Hematopoietic multipotent progenitor cell (in vitro differentiated cells): Measurements from ENCODE around the gene ST6GALNAC3. TPM values are rescaled to one million over a fixed set of nuclear protein-coding genes. Genes with fewer than 3 reads are reported as not detected.
"Not testable (repeated sequence)": the region's sequence is repeated elsewhere in the genome, so short reads cannot be mapped to it uniquely, and the experiment has no call there.

Experiments
- DNase-seq, 3 donors: peaks; one replicate each; pipeline ENCODE4 v3.0.0-alpha.2; 2011 to 2015; ENCODE audit warnings: low read depth in 2 of 3, low spot score in 2 of 3
- total RNA-seq: library from RNA; depleted of rRNA; stranded (reverse); fragments of >200 nt; gene quantifications from one replicate; pipeline ENCODE4 v1.2.3, GENCODE V29; 2012

The ST6GALNAC3 gene
- total RNA-seq, 1 donor, result under 0.01 TPM

DNA sequence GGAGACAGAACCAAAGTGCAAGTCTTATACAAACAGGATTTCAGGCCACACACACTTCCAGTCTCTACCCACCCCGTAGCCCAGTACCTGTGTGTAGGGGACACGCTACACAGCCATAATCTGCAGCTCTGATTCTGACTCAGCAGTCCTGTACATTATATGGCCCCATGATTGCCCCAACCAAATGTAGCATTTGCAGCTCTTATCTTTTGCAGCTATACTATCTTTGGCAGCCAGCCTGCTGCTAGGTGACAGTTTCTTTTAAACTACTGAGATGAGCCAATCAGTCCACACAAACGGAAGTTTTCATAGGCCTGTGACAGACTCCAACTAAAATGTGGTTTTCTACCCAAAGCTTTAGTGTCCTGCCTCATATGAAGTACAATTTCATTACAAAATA lies 533.2 kb downstream of the ST6GALNAC3 start:
- DNase-seq, result peak in 2 of 3 donors; percentile 5 to 17

DNA sequence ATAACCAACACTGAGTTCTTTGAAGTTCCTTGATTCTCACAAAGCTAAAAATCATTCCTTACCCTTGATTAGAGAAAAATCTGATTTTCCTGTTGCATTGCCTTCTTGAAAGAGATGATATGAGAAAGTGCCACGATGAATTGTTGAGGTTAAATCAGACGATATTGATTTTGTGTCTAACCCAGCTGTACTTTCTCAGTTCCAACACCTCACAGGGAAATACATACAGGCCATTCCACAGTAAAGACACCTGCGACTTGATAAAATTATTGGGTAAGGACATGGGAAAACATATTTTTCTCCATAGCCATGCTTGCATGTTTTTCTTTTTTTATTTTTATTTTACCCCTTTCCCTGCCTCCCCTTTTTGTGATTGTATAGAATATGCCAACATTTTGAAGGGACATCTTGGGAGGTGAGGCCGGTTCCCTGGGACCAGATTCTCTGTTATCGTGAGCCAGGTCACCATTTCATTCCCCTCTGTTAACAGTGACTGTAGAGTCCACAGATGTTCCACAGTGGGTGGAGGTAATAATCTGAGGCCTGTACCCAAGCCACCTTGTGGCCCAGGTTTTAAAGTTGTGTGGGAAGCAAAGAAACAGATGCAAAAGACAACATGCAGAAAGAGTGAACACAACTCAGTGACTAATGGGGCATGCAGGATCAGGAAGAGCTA lies 537.4 kb downstream of the ST6GALNAC3 start:
- no peak for DNase-seq

DNA sequence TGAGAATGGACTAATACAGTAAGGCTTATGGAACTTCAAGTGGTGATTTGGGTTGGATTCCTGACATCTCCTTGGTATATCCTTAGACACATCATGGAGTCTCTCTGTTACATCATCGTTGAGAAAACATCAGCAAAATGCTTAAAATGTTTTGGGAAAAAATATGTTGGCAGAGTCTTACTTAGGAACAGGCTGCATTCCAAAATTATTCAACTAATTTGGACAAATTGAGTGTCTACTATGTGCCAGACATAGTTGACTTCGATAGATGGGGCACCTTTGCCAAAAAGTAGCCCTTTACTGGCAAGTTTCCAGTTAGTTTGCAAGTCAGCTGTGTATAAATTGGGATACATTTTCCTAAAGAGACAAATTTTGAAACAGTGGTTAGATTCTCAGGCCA lies 539.3 kb downstream of the ST6GALNAC3 start:
- DNase-seq, result no peak

DNA sequence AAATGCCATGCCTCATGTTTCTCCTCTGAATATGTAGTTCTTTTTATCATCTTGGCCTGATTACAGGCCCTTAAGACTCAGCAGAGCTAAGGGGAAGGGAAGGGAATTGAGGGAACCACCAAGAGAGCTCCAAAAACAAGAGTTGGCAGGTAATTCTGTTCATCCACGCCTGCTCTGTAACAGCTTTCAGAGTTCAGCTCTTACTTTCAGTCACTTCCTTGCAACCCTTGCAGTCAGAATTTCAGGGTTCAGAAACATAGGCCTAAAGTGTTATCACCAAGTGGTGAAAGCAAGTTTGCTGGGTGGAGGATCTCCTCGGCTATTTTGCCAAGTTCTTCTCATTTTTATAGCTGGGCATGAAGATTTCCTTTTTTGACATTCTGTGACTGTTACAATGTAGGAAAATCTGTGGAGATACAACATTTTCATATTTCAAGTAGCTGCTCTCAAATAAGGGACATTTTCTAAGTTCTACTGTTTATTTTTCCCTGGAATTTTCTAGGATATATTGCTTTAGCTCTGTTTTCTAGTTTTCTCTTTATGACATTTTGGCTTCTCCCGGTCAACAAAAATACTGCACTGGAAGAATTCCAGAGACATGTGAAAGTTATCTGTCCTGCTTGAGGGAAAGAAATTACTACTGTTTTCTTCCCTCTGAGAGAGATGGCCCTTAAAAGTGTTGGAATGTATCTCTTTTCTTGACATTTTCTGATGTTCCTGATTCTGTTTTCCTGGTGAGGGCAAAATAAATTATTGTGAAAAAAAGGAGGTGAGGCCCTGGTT lies 540.9 kb downstream of the ST6GALNAC3 start:
- no peak for DNase-seq

DNA sequence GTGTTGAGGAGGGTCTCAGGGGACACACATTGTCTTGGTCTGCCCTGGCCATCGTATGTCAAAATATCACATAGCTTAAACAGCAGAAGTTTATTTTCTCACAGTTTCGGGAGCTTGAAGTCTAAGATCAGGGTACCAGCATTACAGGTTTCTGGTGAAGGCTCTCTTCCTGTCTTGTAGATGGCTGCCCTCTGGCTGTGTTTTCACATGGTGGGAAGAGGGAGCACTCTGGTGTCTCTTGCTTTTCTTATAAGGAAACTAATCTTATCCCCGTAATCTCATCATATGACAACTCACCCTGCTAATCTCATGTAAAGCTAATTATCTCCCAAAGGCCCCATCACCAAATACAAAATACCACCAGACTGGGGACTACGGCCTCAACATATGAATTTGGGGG lies 545.8 kb downstream of the ST6GALNAC3 start:
- no peak for DNase-seq

DNA sequence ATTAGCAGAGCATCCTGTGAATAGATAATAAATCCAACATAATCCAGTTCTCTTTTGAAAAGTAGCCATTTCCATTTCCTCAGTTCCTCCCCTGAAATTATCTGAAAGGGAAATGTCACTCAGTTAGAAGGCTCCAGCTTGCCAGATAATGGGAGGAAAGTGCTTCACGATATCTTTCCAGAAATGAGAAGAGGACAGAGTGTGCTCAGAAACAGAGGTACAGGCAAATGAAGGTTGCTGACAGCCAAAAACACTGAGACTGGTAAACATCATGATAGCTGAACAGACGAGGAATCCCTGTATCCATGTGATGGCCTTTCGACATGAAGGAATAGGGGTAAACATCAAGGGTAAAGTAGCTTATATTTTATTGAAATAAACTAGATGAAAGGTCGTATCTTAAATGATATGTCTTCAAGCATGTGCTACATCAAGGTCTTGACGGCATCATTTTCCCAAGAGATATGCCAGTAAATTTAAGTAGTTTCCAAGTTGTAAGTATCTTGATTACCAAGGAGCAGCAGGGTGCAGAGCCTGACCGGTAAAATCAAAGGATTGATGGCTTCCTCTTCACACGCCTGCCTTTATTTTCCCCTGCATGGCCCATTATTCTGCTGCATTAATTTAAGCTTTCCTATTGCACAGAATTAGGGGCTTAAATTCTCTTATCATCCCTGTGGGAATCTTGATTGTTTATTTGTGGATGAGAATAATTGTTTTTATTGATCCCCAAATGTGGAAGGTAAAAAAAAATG lies 548.4 kb downstream of the ST6GALNAC3 start:
- no peak for DNase-seq

DNA sequence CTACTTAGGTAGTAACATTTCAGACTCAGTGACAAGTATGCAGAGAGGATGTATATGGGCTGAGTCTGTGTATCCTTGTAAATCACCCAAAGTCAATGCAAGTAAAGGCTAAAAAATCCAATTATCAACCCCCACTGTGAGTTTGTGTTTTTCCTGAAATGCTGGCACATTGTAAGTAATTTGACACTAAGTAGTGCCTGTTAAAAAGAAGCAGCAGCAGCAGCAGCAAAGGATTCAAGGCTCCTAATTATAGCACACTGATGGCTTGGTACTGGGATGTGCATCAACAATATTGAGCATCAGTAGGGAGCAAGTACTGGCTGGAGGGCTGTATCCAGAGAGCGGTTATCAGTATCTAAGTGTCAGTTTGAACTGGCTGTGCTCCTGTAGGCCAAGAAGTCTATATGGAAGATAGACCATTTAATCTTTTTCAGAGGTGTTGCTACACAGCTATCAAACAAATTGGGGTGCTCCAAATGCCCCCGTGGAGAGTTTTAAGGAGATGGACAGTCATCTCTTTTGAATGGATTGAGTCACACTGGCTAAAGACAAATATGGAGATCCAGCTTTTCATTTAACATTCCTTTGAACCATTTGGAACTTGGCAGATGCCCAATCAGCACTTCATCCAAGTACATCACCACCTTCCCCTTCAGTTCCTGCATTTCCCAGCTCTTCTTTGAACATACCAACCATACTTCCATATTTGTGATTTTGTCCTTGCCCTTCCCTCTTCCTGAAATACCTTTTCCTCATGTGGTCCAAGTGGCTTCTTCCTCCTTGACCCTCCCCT lies 551.5 kb downstream of the ST6GALNAC3 start:
- DNase-seq, result no peak

DNA sequence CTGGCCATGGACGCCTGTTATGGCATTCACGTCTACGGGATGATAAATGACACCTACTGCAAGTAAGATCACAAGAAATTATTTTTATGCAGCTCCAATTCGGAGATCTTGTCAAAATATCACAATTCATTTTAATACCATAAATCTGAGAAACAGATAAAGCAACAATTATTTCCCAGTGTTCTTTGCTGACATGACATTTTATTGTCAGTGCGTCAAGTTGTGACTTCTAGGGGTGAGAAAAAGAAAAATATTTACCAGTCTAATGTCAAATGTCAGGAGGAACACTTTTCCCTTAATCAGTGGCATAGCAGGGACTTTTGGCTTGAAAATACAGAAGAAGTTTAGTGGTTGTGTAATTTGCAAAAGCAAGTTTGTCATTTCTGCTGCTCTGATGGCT lies 553.0 kb downstream of the ST6GALNAC3 start:
- no peak for DNase-seq

DNA sequence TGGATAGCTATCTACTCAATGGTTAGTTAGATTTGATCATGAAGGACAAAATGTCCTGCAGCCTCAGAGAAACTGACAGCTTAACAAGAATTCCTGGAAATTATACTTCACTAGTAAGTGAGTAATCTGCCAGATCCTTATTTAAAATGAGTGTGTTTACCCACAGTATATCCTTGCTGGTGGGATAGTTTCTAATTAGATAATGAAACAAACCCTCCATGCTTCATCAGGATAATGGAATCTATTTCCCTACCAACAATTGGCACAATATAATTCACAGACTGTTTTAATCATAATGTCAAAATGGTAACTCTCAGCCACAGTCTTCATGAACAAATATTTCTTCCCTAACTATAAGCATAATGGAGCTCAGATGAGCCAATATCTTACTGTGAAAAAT lies 553.4 kb downstream of the ST6GALNAC3 start:
- DNase-seq, result no peak

DNA sequence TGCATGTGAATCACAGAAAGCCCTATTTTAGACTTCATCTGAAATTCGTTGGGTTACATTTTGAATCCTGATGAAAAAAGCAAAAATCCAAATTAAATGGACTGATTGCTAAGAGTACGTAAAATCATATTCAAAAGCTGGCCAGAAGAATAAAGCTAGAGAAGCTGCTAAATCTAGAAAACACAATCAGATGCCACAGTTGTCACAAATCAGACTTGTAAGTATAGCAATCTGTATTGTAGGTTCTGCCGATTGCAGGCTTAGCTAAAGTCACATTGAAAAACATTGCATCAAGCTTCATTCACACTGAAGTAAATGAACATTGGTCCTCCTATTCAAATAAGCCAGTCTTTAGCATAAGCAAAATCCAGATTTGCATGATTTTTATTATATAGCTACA lies 557.6 kb downstream of the ST6GALNAC3 start:
- DNase-seq, result no peak

DNA sequence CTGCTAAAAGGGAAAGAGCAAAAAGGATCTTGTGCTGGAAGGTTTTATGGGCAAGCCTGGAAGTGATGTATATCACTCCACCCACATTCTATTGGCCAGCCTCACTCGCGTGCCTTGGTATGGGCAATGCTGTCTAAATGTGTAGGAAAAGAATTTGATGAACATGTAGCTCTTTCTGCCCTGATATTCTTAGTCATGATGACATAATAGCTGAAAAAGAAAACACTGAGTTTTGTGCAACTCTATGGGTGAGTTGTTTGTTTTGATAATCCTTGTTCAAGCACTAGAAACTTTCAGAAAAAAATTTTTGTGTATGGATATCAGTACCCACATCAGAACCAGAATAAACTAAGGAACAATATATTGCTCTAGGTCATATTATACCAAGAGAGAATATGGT lies 561.2 kb downstream of the ST6GALNAC3 start:
- DNase-seq, result no peak

DNA sequence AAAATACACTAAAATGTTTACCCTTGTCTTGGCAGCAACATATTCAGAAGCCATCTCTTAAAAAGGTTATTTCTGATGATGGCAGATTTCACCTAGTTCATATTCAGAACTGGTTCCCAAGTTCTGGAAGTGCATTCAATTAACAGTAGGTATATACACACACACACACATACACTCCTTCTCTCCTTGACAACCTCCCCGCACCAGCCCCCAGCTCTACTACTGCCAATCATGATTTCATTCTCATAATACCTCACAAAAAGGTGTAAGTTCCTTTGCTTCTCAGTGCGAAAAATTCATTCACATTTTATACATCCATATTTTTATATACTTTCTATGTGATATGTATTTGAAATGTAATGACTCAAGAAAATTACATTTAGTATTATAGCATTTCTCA lies 564.6 kb downstream of the ST6GALNAC3 start:
- DNase-seq, result no peak

DNA sequence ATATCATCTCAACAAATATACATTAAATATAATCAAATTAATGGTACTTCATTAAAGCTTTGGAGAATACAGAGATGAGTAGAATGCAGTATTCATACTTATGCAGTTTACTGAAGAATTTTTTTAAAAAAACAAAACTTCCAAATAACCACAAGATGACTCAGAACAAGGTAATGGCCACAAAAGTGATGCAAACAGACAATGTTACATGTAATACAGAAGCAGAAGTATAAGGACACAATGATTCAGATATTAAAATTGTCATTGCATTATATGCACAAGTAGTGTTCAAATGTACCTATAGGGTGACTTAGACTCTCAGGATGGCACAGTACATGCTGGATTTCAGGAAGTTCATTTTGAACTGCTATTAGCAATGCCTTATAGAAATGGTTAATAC lies 565.5 kb downstream of the ST6GALNAC3 start:
- no peak for DNase-seq

DNA sequence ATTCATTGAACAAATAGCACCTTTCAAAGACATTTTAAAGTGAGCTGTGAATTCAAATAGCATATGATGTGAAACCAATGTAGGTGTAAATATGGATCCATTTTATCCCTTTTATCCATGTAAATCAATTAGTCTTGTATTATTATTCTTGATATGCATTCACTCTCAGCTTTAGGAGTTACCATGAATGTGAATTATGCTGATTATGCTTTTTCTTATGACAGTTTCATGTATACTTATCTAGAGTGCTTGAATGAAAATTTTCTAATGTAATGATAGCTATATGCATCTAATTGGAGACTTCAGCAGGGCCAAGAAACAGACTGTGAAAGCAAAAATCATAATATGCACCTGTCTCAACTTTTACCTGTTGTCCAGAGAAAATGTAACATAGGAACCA lies 566.2 kb downstream of the ST6GALNAC3 start:
- DNase-seq, result no peak

DNA sequence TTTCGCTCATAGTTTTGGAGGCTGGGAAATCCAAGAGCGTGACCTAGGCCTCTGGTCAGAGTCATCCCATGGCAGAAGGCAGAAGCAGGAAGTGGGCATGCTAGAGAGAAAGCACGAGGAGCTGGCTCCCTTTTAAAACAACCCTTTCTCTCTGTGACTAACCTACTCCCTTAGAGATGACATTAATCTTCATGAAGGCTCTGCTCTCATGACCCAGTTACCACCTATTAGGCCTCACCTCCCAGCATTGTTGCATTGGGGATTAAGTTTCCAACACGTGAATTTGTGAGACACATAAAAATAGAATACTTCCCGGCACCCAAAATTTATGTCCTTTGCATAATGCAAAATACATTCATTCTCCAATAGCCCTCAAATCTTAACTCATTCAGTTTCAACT lies 569.6 kb downstream of the ST6GALNAC3 start:
- DNase-seq, result no peak

DNA sequence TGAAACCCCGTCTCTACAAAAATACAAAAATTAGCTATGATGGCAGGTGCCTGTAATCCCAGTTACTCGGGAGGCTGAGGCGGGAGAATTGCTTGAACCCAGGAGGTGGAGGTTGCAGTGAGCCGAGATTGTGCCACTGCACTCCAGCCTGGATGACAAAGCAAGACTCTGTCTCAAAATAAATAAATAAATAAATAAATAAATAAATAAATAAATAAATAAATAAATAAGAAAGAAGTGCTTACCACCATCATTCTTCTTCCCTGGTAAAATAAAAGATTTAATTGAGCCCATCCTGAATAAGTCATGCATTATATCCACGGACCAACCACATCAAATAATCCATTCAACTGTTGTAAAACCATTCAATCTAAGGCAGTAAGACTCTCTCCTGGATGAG lies 578.3 kb downstream of the ST6GALNAC3 start:
- not testable (repeated sequence) for DNase-seq

DNA sequence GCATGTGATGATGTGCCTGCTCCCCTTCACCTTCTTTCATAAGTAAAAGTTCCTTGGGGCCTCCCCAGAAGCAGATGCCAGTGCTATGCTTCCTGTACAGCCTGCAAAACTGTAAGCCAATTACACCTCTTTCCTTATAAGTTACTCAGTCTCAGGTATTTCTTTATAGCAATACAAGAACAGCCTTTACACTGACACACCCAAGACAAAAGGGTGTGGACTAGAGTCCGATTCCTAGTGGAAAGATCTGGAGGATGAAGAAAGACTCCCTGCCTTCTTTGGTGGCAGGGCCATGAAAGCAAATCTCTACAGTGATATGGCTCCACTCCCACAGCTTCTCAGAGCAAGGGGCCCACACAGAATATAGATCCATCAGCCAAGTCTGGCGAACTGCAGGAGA lies 583.1 kb downstream of the ST6GALNAC3 start:
- DNase-seq, result no peak

DNA sequence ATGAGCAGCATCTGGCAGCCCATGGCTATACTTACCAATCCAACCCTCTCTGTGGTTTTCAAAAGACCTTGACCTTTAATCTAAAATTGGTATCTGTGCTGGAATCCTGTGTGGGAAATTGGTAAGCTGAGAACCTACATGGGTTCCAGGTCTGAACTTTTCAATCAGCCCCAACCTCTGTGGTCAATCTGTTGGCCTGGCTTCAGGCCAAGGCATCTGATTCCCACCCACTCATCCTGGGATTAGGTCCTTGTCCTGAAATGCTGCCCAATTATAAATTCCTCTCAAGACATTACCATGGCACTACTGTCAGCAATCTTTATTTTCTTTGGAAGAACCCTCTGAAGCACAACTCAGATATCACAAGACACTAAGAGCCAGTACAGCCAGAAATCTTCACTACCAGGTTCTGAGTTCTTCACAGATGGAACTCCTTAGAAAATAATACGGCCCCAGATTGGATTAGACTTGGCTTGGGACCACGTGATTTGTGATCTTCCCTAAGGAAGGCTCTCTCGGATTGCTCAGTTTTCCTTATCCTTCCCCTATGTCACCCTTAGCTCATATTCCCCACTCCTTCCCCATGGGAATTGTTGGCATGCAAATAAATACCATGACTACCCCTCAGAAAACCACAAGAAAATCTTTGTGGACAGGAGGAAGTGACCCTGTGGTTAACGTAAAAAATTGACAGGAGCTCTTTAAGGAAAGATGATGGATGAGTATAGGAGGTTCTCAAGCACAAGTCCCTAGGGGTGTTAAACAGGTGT lies 584.8 kb downstream of the ST6GALNAC3 start:
- DNase-seq, result no peak

DNA sequence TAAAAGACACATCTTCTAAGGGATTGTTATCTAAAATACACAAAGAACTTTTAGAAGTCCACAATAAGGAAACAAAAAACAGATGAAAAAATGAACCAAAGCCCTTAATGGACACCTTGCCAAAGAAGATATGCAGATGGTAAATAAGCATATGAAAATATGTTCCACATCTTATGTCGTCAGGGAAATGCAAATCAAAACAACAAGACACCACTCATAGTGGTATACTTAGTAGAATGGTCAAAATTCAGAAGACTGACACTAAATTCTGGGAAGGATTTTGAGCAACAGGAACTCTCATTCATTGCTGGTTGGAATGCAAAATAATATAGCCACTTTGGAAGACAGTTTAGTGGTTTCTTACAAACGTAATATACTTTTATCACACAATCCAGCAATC lies 587.0 kb downstream of the ST6GALNAC3 start:
- DNase-seq, result no peak

DNA sequence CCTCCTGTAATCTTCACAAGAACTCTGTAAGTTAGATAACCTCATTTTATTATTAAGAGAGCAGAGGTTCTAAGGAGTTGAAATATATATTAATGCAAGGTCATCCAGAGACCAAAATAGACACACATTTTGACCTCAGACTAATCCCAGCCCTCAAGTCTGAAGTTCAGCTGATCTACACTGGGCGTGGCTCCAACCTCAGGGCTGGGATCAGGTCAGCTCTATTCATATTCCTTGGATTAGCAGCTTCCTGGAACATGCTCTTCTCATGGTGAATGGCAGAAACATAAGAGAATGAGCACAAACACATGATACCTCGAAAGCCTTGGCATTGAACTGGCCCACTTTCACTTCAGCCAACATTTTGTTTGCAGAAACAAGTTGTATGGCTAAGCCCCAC lies 592.0 kb downstream of the ST6GALNAC3 start:
- DNase-seq, result no peak
